ENCODE measurements around the gene PDPR.
"Not testable (repeated sequence)": the region's sequence is repeated elsewhere in the genome, so short reads cannot be mapped to it uniquely, and the experiment has no call there.

The PDPR gene

GRCh38 chr16:70152578-70153302 lies 38.6 kb downstream of the PDPR start:
- TF ChIP-seq CTCF (IDR thresholded peaks at IDR 0.05; ENCODE audit: insufficient read depth, low read depth, low read length, missing control alignments), result no peak
- no peak overlapping the region for H3K4me3 ChIP-seq (ENCODE audit: low read length)
- DNase-seq (ENCODE audit: low read depth), result no peak

DNA sequence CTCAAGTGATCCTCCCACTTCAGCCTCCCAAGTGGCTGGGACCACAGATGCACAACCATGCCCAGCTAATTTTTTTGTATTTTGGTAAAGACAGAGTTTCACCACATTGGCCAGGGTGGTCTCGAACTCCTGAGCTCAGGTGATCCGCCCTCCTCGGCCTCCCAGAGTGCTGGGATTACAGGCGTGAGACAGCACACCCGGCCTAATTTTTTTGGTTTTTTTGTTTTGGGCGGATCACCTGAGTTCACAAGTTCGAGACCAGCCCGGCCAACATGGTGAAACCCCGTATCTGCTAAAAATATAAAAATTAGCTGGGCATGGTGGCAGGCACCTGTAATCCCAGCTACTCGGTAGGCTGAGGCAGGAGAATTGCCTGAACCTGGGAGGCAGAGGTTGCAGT lies 40.6 kb downstream of the PDPR start:
- DNase-seq (ENCODE audit: low read depth); H3K4me3 ChIP-seq (ENCODE audit: low read length): not testable (repeated sequence)

- DNase-seq (ENCODE audit: low read depth), result no peak
- H3K4me3 ChIP-seq (ENCODE audit: low read length), result no peak overlapping the region
- no peak for TF ChIP-seq CTCF (IDR thresholded peaks at IDR 0.05; ENCODE audit: insufficient read depth, low read depth, low read length, missing control alignments)
Observed at GRCh38 chr16:70156207-70156978, 42.3 kb downstream of the PDPR start.

DNA sequence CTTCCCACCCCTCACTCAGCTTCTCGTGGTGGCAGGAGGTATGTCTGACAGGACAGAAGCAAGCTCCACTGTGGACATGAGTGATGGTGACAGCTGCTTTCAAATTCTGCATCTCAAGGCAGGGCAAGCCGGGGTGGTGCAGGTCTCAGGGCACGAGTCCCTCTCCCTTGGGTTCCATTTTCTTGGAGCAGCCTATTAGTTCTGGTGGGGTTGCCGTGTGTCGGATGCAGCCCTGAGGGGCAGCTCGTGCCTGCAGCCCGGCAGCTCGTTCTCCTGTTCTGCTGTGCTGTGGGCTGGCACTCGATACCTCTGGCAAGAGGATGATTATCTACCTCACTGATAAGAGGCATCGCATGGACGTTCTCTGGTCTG lies 43.0 kb downstream of the PDPR start:
- no peak for DNase-seq (ENCODE audit: low read depth)
- H3K4me3 ChIP-seq (ENCODE audit: low read length), result no peak overlapping the region
- no peak for TF ChIP-seq CTCF (IDR thresholded peaks at IDR 0.05; ENCODE audit: insufficient read depth, low read depth, low read length, missing control alignments)

GRCh38 chr16:70157477-70158260 lies 43.5 kb downstream of the PDPR start:
- no peak for TF ChIP-seq CTCF (IDR thresholded peaks at IDR 0.05; ENCODE audit: insufficient read depth, low read depth, low read length, missing control alignments)
- no peak overlapping the region for H3K4me3 ChIP-seq (ENCODE audit: low read length)
- DNase-seq (ENCODE audit: low read depth), result no peak

GRCh38 chr16:70158261-70158939 lies 44.3 kb downstream of the PDPR start:
- H3K4me3 ChIP-seq (ENCODE audit: low read length), result no peak overlapping the region
- DNase-seq (ENCODE audit: low read depth), result no peak
- TF ChIP-seq CTCF (IDR thresholded peaks at IDR 0.05; ENCODE audit: insufficient read depth, low read depth, low read length, missing control alignments), result no peak
